GM12872 (cell line): ENCODE data around the gene NUDT3.

Experiments used
- TF ChIP-seq, protein P1 (sequence below): IDR thresholded peaks from 3 replicates; pipeline ENCODE4 v1.5.1; 2011; ENCODE audit warnings: low read depth, mild to moderate bottlenecking, low read length, moderate library complexity; ENCODE audit not compliant: insufficient read depth

NUDT3 gene

DNA sequence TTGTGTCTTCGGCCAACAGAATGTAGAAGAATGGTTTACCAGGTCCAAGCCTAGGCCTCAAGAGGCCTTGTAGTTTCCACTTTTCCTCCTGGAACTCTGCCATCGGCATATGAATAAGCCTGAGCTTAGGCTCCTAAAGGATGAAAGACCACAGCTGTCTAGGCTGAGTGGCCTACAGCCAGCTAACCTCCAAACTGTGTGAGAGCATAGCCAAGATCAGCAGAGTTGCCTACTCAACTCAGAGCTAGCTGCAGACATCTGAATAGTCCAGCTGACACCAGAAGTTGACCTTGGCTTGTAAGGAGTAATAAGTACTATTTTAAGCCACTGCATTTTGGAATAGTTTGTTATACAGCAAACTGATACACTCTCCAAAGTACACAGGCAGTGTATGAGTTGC is 91.1 kb downstream of the NUDT3 start:
- TF ChIP-seq, protein P1, sequence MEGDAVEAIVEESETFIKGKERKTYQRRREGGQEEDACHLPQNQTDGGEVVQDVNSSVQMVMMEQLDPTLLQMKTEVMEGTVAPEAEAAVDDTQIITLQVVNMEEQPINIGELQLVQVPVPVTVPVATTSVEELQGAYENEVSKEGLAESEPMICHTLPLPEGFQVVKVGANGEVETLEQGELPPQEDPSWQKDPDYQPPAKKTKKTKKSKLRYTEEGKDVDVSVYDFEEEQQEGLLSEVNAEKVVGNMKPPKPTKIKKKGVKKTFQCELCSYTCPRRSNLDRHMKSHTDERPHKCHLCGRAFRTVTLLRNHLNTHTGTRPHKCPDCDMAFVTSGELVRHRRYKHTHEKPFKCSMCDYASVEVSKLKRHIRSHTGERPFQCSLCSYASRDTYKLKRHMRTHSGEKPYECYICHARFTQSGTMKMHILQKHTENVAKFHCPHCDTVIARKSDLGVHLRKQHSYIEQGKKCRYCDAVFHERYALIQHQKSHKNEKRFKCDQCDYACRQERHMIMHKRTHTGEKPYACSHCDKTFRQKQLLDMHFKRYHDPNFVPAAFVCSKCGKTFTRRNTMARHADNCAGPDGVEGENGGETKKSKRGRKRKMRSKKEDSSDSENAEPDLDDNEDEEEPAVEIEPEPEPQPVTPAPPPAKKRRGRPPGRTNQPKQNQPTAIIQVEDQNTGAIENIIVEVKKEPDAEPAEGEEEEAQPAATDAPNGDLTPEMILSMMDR: no peak

DNA sequence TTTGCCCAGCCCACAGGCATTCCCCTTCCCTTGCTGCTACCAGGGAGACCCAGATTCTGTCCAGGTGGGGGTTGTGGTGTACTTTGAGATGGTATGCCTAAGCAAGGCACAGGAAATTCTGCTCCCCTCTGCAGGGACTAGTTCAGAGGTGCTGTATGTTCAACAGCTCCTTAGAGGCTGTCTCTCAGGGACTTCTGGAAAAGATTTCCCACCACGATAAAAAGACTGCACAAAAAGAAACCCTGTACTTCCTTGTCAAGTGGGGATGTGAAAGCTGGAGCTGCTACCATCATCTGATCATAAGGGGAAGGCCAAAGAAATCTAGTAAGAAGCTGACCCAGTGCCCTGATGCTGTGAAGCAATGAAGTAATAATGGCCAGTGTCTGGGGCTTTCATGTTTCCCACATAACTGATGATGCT is 92.1 kb downstream of the NUDT3 start:
- TF ChIP-seq, protein P1: no peak

DNA sequence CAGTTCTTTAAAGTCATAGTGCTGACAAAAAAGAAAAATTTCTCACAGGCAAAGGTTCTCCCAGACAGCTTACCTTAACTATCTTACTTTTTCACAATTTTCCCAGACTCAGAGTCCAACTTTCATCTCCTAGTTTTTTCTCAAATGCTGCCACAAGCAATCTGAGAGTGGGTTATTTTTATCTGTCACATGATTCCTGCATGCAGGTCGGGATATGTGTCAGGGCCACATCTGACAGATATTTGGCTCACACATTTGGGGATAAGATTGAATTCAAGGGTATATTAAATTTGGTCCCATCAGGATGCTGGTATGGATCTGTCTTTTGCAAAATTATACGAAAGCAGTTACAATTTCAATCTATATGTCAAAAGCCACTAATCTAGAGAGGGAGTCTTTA is 93.5 kb downstream of the NUDT3 start:
- TF ChIP-seq, protein P1: no peak

DNA sequence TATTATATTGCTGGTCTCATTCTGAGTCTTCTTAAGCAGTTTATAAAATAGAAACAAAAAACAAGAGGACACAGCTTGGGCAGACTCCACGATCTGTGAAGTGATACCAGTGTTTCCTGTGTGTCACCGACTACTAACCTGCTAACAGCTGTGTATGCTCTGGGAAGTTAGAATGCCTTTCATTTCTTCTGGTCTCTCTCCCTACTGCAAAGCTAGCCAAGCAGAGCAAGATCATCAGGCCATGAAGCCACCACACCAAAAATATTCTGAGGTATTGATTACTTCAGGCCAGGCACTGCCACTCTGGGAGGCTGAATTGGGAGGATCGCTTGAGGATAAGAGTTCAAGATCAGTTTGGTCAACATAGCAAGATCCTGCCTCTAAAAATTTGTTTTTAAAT is 96.7 kb downstream of the NUDT3 start:
- TF ChIP-seq, protein P1: no peak

DNA sequence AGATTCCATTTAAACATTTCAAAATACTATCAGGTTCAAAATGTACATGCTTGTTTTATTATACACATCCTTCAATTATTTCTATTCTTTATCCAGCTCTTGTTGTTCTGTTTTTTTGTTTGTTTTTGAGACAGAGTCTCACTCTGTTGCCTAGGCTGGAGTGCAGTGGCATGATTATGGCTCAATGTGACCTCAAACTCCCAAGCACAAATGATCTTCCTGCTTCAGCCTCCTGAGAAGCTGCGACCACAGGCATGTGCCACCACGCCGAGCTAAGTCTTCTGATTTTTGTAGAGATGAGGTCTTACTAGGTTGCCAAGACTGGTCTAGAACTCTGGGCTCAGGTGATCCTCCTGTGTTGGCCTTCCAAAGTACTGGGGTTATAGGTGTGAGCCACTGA is 99.5 kb downstream of the NUDT3 start:
- TF ChIP-seq, protein P1: no peak

DNA sequence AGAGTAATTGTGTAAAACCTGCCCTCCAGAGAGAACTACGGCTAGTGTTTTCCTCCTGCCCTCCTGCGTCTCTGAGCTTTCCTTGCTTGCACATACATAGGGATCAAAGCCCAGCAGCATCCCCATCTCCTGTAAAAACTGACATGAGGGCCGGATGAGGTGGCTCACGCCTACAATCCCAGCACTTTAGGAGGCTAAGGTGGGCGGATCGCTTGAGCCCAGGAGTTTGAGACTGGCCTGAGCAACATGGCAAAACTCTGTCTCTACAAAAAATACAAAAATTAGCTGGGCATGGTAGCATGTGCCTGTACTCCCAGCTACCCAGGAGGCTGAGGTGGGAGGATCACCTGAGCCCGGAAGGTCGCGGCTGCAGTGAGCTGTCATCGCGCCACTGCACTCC is 103.3 kb downstream of the NUDT3 start:
- TF ChIP-seq, protein P1: no peak

DNA sequence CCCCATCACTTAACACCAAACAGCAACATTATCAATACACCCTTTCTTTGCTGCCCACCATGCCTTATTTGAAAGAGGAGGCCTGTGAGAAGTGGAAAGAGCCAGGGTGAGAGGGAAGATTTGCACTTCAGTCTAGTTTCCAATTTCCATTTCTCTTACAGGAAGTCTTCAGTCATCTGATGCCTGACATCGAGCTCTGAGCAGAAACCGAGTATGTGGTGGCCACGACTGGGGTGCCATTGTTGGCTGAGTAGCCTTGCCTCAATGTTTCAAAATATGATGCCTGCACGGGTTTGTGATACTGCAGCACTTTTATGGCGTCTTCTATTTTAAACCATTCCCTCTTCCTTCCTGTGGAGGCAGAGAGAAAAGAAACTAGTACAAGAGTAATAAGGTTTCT is 103.9 kb downstream of the NUDT3 start:
- TF ChIP-seq, protein P1: no peak
